Brain microvascular endothelial cell (primary cell): ENCODE measurements around the gene SLC9A1.
"Not testable (repeated sequence)": the region's sequence is repeated elsewhere in the genome, so short reads cannot be mapped to it uniquely, and the experiment has no call there.

ENCODE experiments used
- DNase-seq: peaks from one replicate; pipeline ENCODE4 v3.0.0-alpha.2; 2020
- H3K27ac ChIP-seq: fragments of 250-450 bp; sonication (Bioruptor Pico); 2 replicates; pipeline ENCODE4 v1.5.1; 2020; ENCODE audit warnings: mild to moderate bottlenecking, moderate library complexity
- H3K27me3 ChIP-seq: fragments of 250-450 bp; sonication (Bioruptor Pico); replicated peaks from 2 replicates; pipeline ENCODE4 v1.5.1; 2020; ENCODE audit warnings: mild to moderate bottlenecking
- H3K36me3 ChIP-seq: fragments of 250-450 bp; sonication (Bioruptor Pico); replicated peaks from 2 replicates; pipeline ENCODE4 v1.5.1; 2020; ENCODE audit warnings: mild to moderate bottlenecking
- H3K4me3 ChIP-seq: 2 replicates; pipeline ENCODE4 v1.5.1; 2011; ENCODE audit warnings: low read depth, mild to moderate bottlenecking, control low read depth, low read length, moderate library complexity
- in situ Hi-C: cut with HindIII; loops from 2 replicates; pipeline ENCODE4 v1.10.0; 2017; ENCODE audit warnings: low sequenced_read_pairs, low pct_ligation_motif_present
- TF ChIP-seq, protein P1 (sequence below): IDR thresholded peaks from 2 replicates; pipeline ENCODE4 v1.5.1; 2011; ENCODE audit warnings: low read depth, mild to moderate bottlenecking, moderate library complexity, low read length, control low read depth, inconsistent platforms; ENCODE audit errors: missing control alignments

SLC9A1 gene

DNA sequence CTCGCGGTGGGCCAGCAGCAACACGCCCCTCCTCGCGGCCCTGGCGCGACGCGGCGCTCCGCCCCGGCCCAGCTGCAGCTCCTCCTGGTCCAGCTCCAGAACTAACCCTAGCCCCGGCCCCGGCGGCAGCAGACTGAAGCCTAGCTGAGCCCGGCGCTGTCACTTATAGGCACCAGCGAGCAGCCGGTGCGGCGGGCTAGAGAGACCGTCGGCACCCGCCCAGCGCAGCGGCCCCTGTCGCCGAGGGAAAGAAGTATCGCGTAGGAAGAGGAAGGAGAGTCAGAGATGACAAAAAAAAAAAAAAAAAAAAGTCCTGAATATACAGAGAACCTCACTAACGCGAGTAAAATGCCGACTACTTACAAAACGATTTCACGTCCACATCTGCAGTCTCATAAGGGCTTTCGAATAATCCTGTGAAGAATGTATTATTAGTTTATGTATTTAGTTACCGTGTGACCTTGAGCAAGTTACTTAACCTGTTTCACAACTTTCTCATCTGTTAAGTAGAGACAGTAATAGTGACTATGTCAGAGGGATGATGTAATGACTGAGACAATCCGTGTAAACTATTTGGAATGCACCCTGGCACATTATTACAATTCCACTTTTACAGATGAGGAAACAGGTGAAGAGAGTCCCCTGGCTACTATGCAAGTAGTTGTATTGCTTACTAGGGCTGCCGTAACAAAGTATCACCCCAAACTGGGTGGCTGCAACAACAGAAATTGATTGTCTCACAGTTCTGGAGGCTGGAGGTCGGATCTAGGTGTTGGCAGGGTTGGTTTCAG, at the start of gene SLC9A1:
SLC9A1 (minus strand) TSS at position 135 of the 791 bp plus-strand sequence. CDS start 791 bp downstream, outside the sequence.
- Histone ChIP-seq H3K4me3 (peak within 1 kb of the TSS; percentile 71), H3K36me3 (no peaks in the 10 kb centered on the region), H3K27ac (peak within 1 kb of the TSS; percentile 70), H3K27me3 (no peaks in the 10 kb centered on the region)
- peak; percentile 77 for DNase-seq
- TF ChIP-seq, protein P1, sequence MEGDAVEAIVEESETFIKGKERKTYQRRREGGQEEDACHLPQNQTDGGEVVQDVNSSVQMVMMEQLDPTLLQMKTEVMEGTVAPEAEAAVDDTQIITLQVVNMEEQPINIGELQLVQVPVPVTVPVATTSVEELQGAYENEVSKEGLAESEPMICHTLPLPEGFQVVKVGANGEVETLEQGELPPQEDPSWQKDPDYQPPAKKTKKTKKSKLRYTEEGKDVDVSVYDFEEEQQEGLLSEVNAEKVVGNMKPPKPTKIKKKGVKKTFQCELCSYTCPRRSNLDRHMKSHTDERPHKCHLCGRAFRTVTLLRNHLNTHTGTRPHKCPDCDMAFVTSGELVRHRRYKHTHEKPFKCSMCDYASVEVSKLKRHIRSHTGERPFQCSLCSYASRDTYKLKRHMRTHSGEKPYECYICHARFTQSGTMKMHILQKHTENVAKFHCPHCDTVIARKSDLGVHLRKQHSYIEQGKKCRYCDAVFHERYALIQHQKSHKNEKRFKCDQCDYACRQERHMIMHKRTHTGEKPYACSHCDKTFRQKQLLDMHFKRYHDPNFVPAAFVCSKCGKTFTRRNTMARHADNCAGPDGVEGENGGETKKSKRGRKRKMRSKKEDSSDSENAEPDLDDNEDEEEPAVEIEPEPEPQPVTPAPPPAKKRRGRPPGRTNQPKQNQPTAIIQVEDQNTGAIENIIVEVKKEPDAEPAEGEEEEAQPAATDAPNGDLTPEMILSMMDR, result peak; percentile 88
- in situ Hi-C loops, result no loop called here

DNA sequence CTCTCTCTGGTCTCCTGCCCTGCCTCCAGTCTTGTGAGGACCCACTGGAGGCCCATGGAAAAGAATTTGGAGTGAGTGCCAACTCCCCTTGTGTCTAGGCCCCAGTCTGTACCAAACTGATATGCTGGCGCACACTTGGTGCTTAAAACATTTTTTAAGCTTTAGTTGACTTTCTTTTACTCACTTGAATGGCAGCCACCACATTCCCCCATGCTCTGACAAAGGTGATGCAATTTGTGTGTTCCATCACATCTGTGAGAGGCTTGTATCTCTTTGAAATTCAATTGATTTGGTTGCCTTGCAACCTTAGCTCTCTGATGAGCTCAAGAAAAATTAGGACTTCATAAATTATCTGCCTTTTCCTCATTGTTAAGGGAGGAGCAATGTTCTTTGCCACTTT, 49.0 kb upstream of the SLC9A1 start:
- Histone ChIP-seq H3K4me3 (no peak overlapping the region), H3K36me3 (no peaks in the 10 kb centered on the region), H3K27me3 (no peaks in the 10 kb centered on the region), H3K27ac (no peak overlapping the region)
- TF ChIP-seq, protein P1, result no peak
- no peak for DNase-seq
- in situ Hi-C loops, result no loop called here

DNA sequence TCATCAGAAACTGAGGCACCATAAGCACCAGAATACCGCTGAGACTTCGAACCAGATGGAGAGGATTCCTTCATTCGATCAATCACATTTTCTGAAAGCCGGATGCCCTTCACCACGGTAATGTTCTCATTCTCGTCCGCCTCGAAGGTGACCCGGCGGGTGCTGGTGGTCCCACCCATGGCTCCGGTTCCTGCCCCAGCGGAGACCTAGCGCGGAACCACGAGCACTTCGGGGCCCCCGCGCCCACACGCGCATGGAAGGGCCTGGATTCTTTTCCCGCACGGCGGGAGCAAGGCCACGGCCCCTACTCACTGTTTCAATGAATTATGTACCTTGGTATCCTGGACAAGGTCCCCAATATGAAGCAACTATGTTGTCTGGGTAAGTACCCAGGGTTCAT, 46.4 kb upstream of the SLC9A1 start:
- Histone ChIP-seq H3K27me3 (no peaks in the 10 kb centered on the region), H3K36me3 (no peaks in the 10 kb centered on the region), H3K27ac (no peak overlapping the region), H3K4me3 (no peak overlapping the region)
- TF ChIP-seq, protein P1, result no peak
- in situ Hi-C loops, result no loop called here
- DNase-seq, result no peak

DNA sequence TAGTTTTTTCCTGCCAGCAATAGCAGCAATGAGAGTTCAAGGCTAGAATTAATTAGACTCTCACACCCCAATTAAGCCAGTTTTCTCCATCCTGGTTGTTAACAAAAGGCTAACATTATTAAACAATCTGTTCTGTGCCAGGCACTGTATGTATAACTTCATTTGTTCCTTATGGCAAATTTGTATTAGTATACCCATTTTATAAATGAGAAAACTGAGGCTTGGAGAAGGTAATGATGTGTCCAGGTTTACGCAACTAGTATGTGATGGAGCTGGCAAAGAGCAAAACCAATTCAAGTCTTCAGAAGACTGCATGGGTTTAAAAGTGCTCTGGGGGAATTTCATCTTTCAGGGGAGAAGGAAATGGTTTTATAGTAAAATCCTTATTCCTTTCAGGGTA, 38.3 kb upstream of the SLC9A1 start:
- TF ChIP-seq, protein P1, result no peak
- Histone ChIP-seq H3K27me3 (no peaks in the 10 kb centered on the region), H3K36me3 (no peaks in the 10 kb centered on the region), H3K4me3 (no peak overlapping the region), H3K27ac (no peak overlapping the region)
- in situ Hi-C loops, result no loop called here
- DNase-seq, result no peak

DNA sequence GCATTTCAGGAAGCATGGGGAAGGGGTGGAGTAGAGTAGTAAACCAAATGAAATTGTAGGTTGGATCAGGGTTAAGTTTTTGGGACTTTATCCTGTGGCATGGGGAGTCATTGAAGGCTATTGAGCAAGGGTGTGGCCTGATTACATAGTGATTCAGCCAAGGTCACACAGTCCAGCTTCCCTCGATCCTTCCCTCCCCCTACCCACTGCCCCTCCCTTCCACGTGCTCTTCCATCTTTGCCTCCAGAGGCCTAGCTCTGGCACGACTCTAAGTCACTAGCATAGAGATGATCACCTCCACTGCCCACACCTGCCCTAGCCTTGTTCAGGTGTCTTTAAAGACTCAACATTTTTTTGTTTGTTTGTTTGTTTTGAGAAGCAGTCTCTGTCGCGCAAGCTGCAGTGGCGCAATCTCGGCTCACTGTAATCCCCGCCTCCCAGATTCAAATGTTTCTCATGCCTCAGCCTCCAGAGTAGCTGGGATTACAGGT, 37.2 kb upstream of the SLC9A1 start:
- Histone ChIP-seq H3K4me3 (no peak overlapping the region), H3K27me3 (no peaks in the 10 kb centered on the region), H3K36me3 (no peaks in the 10 kb centered on the region), H3K27ac (no peak overlapping the region)
- in situ Hi-C loops, result no loop called here
- TF ChIP-seq, protein P1, result no peak
- no peak for DNase-seq

DNA sequence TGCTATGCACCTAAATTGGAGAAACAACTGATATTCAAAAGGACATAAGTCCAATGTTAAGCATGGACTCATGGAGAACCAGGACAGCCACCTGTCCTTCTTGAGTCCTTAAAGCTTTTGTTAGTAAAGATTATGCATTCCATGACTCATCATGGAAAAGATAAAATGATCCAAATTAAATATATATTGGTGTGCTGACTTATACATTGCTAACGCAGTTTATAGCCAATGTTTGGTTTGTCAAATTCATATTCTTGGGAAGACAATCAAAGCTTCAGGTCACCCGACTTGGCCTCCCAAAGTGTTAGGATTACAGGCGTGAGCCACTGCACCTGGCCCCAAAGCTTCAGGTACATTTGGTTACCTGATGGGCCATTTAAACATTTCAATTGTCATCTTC, 29.7 kb upstream of the SLC9A1 start:
- in situ Hi-C loops, H3K27me3 ChIP-seq, H3K27ac ChIP-seq, DNase-seq, H3K4me3 ChIP-seq, H3K36me3 ChIP-seq: not testable (repeated sequence)
